Esophagus squamous epithelium (tissue), 5 donors: ENCODE measurements around the gene TMEM182. TPM values are rescaled to one million over a fixed set of nuclear protein-coding genes. Genes with fewer than 3 reads are reported as not detected.

Experiments
- DNase-seq: peaks from one replicate; lab custom pipeline; 2025; lab: John Stamatoyannopoulos, UW
- H3K27ac ChIP-seq, 4 donors: fragments of 200-600 bp; sonication (generic); one replicate each; pipeline ENCODE4 v1.5.1; 2016 to 2019; ENCODE audit warnings: mild to moderate bottlenecking in 1 of 4
- H3K27me3 ChIP-seq, 4 donors: fragments of 200-600 bp; sonication (generic); 1 replicate in 3 of 4; 2 replicates in 1 of 4; pipeline versions ENCODE4 v1.5.1 to v1.6.0; 2017 to 2021; ENCODE audit warnings: antibody characterized with exemption in 1 of 4
- H3K36me3 ChIP-seq, 3 donors: fragments of 200-600 bp; sonication (generic); one replicate each; pipeline ENCODE4 v1.5.1; 2016 to 2019
- H3K4me1 ChIP-seq, 3 donors: fragments of 200-600 bp; sonication (generic); one replicate each; pipeline ENCODE4 v1.5.1; 2017 to 2019
- H3K4me3 ChIP-seq, 4 donors: fragments of 200-600 bp; sonication (generic); 1 replicate in 3 of 4; 2 replicates in 1 of 4; pipeline ENCODE4 v1.5.1; 2016 to 2019; ENCODE audit warnings: mild to moderate bottlenecking in 2 of 4, moderate library complexity in 1 of 4
- H3K9me3 ChIP-seq, 3 donors: fragments of 200-600 bp; sonication (generic); one replicate each; pipeline ENCODE4 v1.5.1; 2016 to 2019
- POLR2A ChIP-seq, 4 donors: fragments of 450-650 bp; IDR thresholded peaks; one replicate each; pipeline ENCODE4 v1.6.1; 2017; ENCODE audit warnings: antibody characterized with exemption in 4 of 4, mild to moderate bottlenecking in 4 of 4, moderate library complexity in 3 of 4
- WGBS, 2 donors: methylation state at CpG; one replicate each; pipeline ENCODE4 v1.1.5; 2018; 5-methylcytosine and 5-hydroxymethylcytosine counted together
- intact Hi-C: fragments of 100-400 bp; cut with DNase I; formaldehyde crosslinking; loops from one replicate; pipeline ENCODE4 v1.15.0; 2022
- total RNA-seq, 4 donors: library from RNA; depleted of rRNA; stranded (reverse); fragments of >200 nt; gene quantifications; one replicate each; pipeline ENCODE4 v1.1.0, GENCODE V29; 2016
- TF ChIP-seq, protein P1 (sequence below), 6 experiments: fragments of 450-650 bp in 4 of 6; fragments of 200-600 bp in 2 of 6; sonication (generic) in 2 of 6; IDR thresholded peaks; one replicate each; pipeline ENCODE4 v1.5.1; 2016 to 2019; ENCODE audit warnings: antibody characterized with exemption in 6 of 6, mild to moderate bottlenecking in 4 of 6, moderate library complexity in 4 of 6
- donor health status: DM: yes; HTN: yes; CAD: no.

Gene TMEM182
- total RNA-seq, 4 donors from 2014 or later, result 0.45 to 3.0 (median 1.6) TPM

DNA sequence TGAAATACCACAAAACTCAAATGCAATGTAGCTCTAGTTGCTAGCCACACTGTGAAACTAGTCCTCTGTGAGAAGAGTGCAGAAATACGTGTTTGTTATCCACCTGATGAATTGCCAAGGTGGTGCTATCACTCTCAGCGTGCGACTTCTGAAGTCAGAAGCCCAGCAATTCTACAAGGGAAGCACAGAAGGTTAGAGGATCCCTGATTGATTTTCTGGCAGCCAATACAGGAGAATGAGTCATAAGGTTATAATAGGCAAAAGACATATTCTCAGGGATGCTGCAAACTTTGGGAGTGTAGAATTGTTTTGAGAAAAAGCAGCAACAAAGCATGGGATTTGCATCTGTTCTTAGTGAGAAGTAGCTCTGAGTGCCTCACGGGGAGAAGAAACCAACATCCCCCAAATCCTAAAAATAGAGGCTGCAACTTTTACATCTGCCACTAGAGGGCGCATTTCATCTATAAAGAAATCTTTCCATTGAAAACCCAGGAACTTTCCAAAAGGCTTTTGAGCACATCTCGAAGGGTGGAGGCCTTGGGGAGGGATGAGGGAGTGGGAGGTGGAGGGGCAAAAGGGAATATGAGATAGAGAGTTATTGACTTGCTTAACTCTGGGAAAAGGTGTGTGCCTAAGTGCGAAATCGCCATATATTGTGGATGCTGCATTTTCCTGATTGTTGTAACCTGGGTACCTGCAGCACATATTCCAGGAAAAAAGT is 78.0 kb downstream of the TMEM182 start:
- no peaks in the 10 kb centered on the region for H3K36me3 ChIP-seq
- H3K4me3 ChIP-seq, result no peak overlapping the region
- H3K27ac ChIP-seq, result no peak overlapping the region
- TF ChIP-seq POLR2A (IDR thresholded peaks at IDR 0.05), result no peak
- TF ChIP-seq, protein P1, sequence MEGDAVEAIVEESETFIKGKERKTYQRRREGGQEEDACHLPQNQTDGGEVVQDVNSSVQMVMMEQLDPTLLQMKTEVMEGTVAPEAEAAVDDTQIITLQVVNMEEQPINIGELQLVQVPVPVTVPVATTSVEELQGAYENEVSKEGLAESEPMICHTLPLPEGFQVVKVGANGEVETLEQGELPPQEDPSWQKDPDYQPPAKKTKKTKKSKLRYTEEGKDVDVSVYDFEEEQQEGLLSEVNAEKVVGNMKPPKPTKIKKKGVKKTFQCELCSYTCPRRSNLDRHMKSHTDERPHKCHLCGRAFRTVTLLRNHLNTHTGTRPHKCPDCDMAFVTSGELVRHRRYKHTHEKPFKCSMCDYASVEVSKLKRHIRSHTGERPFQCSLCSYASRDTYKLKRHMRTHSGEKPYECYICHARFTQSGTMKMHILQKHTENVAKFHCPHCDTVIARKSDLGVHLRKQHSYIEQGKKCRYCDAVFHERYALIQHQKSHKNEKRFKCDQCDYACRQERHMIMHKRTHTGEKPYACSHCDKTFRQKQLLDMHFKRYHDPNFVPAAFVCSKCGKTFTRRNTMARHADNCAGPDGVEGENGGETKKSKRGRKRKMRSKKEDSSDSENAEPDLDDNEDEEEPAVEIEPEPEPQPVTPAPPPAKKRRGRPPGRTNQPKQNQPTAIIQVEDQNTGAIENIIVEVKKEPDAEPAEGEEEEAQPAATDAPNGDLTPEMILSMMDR (IDR thresholded peaks at IDR 0.05), result peak; percentile 60 to 87 (median 66)
- DNase-seq, result no peak
- 28 to 34% methylated on average over 8 of the region's 8 CpGs for WGBS, 2 donors
- H3K4me1 ChIP-seq, result no peaks in the 10 kb centered on the region
- intact Hi-C loops, result no loop called here
- no peaks in the 10 kb centered on the region for H3K27me3 ChIP-seq
- H3K9me3 ChIP-seq, result no peaks in the 10 kb centered on the region

- H3K9me3 ChIP-seq, result no peaks in the 10 kb centered on the region
- 32 to 56% methylated on average over 7 to 16 of the region's 19 CpGs for WGBS, 2 donors
- H3K36me3 ChIP-seq, result no peaks in the 10 kb centered on the region
- H3K4me1 ChIP-seq, result no peaks in the 10 kb centered on the region
- no peaks in the 10 kb centered on the region for H3K27me3 ChIP-seq
- intact Hi-C loops, result no loop called here
- no peak for TF ChIP-seq POLR2A (IDR thresholded peaks at IDR 0.05)
- TF ChIP-seq, protein P1 (IDR thresholded peaks at IDR 0.05), result peak in 3 of 6 experiments; percentile 17 to 49 (median 35)
- DNase-seq, result no peak
- no peak overlapping the region for H3K27ac ChIP-seq
- no peak overlapping the region for H3K4me3 ChIP-seq
These were observed 79.4 kb downstream of the TMEM182 start for GRCh38 chr2:102841107-102841840.

GRCh38 chr2:102843764-102844443 is 82.1 kb downstream of the TMEM182 start:
- DNase-seq, result no peak
- intact Hi-C loops, result no loop called here
- Histone ChIP-seq H3K4me3 (no peak overlapping the region), H3K9me3 (no peaks in the 10 kb centered on the region), H3K4me1 (peaks cover 0 to 6% (median 0%) of the 10 kb centered on the region in 3 donors), H3K36me3 (no peaks in the 10 kb centered on the region), H3K27ac (no peak overlapping the region), H3K27me3 (peaks cover 0 to 7% (median 0%) of the 10 kb centered on the region in 4 donors)
- no peak for TF ChIP-seq POLR2A (IDR thresholded peaks at IDR 0.05)
- TF ChIP-seq, protein P1 (IDR thresholded peaks at IDR 0.05), result no peak
- WGBS, 2 donors, result 43 to 66% methylated on average over 4 of the region's 4 CpGs

GRCh38 chr2:102844911-102845310 is 83.1 kb downstream of the TMEM182 start:
- intact Hi-C loops, result no loop called here
- TF ChIP-seq, protein P1 (IDR thresholded peaks at IDR 0.05), result no peak
- TF ChIP-seq POLR2A (IDR thresholded peaks at IDR 0.05), result no peak
- Histone ChIP-seq H3K9me3 (no peaks in the 10 kb centered on the region), H3K4me1 (peaks cover 0 to 6% (median 0%) of the 10 kb centered on the region in 3 donors), H3K4me3 (no peak overlapping the region), H3K36me3 (no peaks in the 10 kb centered on the region), H3K27ac (no peak overlapping the region), H3K27me3 (peaks cover 0 to 8% (median 0%) of the 10 kb centered on the region in 4 donors)
- 79 to 89% methylated on average over 3 of the region's 3 CpGs for WGBS, 2 donors
- DNase-seq, result no peak
